OCI-LY7 (cell line): ENCODE data around the gene MPC2. TPM values are rescaled to one million over a fixed set of nuclear protein-coding genes. Genes with fewer than 3 reads are reported as not detected.

ENCODE experiments used
- BruUV-seq: library from RNA; stranded (reverse); fragments of 400-500 nt; replicated peaks from 2 replicates; lab custom pipeline; 2021; lab: Mats Ljungman, UMichigan
- CTCF ChIA-PET: fragments of 300-600 bp; sonication (Branson Sonifier 250); formaldehyde crosslinking; loops from one replicate; lab custom pipeline; 2022; ENCODE audit warnings: antibody characterized with exemption; ENCODE audit not compliant: unreplicated experiment; lab: Charles Lee
- POLR2A ChIA-PET: fragments of 300-600 bp; sonication (Branson Sonifier 250); formaldehyde crosslinking; loops from one replicate; lab custom pipeline; 2022; ENCODE audit warnings: antibody characterized with exemption; lab: Charles Lee
- DNase-seq: peaks from one replicate; pipeline ENCODE4 v3.0.0-alpha.2; 2015; ENCODE audit warnings: low spot score
- H2AFZ ChIP-seq: fragments of 200-600 bp; sonication (generic), shearing (Covaris generic); 2 replicates; pipeline ENCODE4 v1.6.1; 2014; ENCODE audit warnings: mild to moderate bottlenecking, antibody characterized with exemption, low read length, moderate library complexity
- H3K27ac ChIP-seq: fragments of 200-600 bp; sonication (generic); 2 replicates; pipeline ENCODE4 v1.5.1; 2014; ENCODE audit warnings: mixed run types, low read depth, mild to moderate bottlenecking, moderate library complexity, low read length, inconsistent platforms; ENCODE audit not compliant: poor library complexity, severe bottlenecking
- H3K36me3 ChIP-seq: fragments of 200-600 bp; sonication (generic); 2 replicates; pipeline ENCODE4 v1.6.1; 2014; ENCODE audit warnings: mild to moderate bottlenecking, antibody characterized with exemption, low read length, moderate library complexity, mixed read lengths; ENCODE audit not compliant: insufficient read depth
- H3K4me1 ChIP-seq: fragments of 200-600 bp; sonication (generic); 2 replicates; pipeline ENCODE4 v1.5.1; 2014; ENCODE audit warnings: mild to moderate bottlenecking, low read length; ENCODE audit not compliant: insufficient read depth, poor library complexity, severe bottlenecking
- H3K4me2 ChIP-seq: fragments of 200-600 bp; sonication (generic); 2 replicates; pipeline ENCODE4 v1.6.1; 2014; ENCODE audit warnings: mild to moderate bottlenecking, low read length
- H3K4me3 ChIP-seq: fragments of 200-600 bp; sonication (generic); 2 replicates; pipeline ENCODE4 v1.5.1; 2014; ENCODE audit warnings: mild to moderate bottlenecking, low read depth, low read length; ENCODE audit not compliant: poor library complexity, severe bottlenecking
- H3K79me2 ChIP-seq: fragments of 200-600 bp; sonication (generic); 2 replicates; pipeline ENCODE4 v1.6.1; 2016; ENCODE audit warnings: low read depth, mild to moderate bottlenecking, low read length, moderate library complexity, mixed read lengths; ENCODE audit not compliant: insufficient read depth
- H3K9me2 ChIP-seq: fragments of 200-600 bp; sonication (generic); 2 replicates; pipeline ENCODE4 v1.6.1; 2016; ENCODE audit warnings: mild to moderate bottlenecking, low read length, mixed read lengths; ENCODE audit not compliant: insufficient read depth
- H3K9me3 ChIP-seq: fragments of 200-600 bp; sonication (generic); 2 replicates; pipeline ENCODE4 v1.6.1; 2014; ENCODE audit warnings: mild to moderate bottlenecking, mixed run types, low read length, mixed read lengths
- H4K20me1 ChIP-seq: fragments of 200-600 bp; sonication (generic); 2 replicates; pipeline ENCODE4 v1.6.1; 2014; ENCODE audit warnings: mild to moderate bottlenecking, antibody characterized with exemption, low read length, moderate library complexity, mixed read lengths; ENCODE audit not compliant: insufficient read depth
- CTCF ChIP-seq: fragments of 200-600 bp; sonication (generic); conservative IDR thresholded peaks from 2 replicates; pipeline ENCODE4 v1.5.1; 2014; ENCODE audit warnings: mild to moderate bottlenecking, antibody characterized with exemption, low read length, moderate library complexity, mixed read lengths
- EZH2phosphoT487 ChIP-seq: fragments of 200-600 bp; sonication (generic); IDR thresholded peaks from 2 replicates; pipeline ENCODE4 v1.6.1; 2018; ENCODE audit warnings: low read depth, borderline replicate concordance, mild to moderate bottlenecking, mixed run types, antibody characterized with exemption, low read length, moderate library complexity, mixed read lengths
- intact Hi-C: fragments of 100-400 bp; cut with micrococcal nuclease; formaldehyde crosslinking; loops from one replicate; pipeline ENCODE4 v1.10.0; 2022; ENCODE audit not compliant: unreplicated experiment
- total RNA-seq, 2 experiments: library from RNA; depleted of rRNA in 1 of 2; stranded (reverse); fragments of >200 nt in 1 of 2; shearing (Covaris generic) in 1 of 2; gene quantifications; 2 replicates each; pipeline ENCODE4 v1.2.3, GENCODE V29; 2014 to 2022

The MPC2 gene
- total RNA-seq, 2 experiments from 2014 or later: 19.4 to 56.4 TPM

GRCh38 chr1:167966050-167966449, 29.2 kb upstream of the MPC2 start:
- H3K4me3 ChIP-seq: no peak overlapping the region
- H3K36me3 ChIP-seq: peaks cover 6% of the 10 kb centered on the region; the same call in 1 of the 2 replicates
- no TSS peak for BruUV-seq
- no peaks in the 10 kb centered on the region for H4K20me1 ChIP-seq
- H3K9me2 ChIP-seq: no peaks in the 10 kb centered on the region
- no peaks in the 10 kb centered on the region for H3K4me1 ChIP-seq
- H3K79me2 ChIP-seq: peaks cover 4% of the 10 kb centered on the region; the same call in 1 of the 2 replicates
- no peak overlapping the region for H3K4me2 ChIP-seq
- H3K9me3 ChIP-seq: no peaks in the 10 kb centered on the region
- H2AFZ ChIP-seq: no peak overlapping the region
- intact Hi-C loops: no loop called here
- no peak for DNase-seq
- H3K27ac ChIP-seq: no peak overlapping the region
- ChIA-PET POLR2A (interaction anchor here (0.6 to 1.1 kb wide), 2 partner anchors 40 to 364 kb away, joined by 3 read pairs; no protein-coding TSS in a partner anchor), CTCF (no interaction called here)
- TF ChIP-seq CTCF (no peak), EZH2phosphoT487 (no peak)

- H2AFZ ChIP-seq: no peak overlapping the region
- H3K9me3 ChIP-seq: no peaks in the 10 kb centered on the region
- no peaks in the 10 kb centered on the region for H3K4me1 ChIP-seq
- H3K4me3 ChIP-seq: no peak overlapping the region
- H3K79me2 ChIP-seq: peaks cover 8% of the 10 kb centered on the region; the same call in 1 of the 2 replicates
- H4K20me1 ChIP-seq: no peaks in the 10 kb centered on the region
- BruUV-seq: no TSS peak
- H3K9me2 ChIP-seq: no peaks in the 10 kb centered on the region
- no peak overlapping the region for H3K4me2 ChIP-seq
- intact Hi-C loops: no loop called here
- DNase-seq: no peak
- POLR2A ChIA-PET: no interaction called here
- H3K27ac ChIP-seq: no peak overlapping the region
- TF ChIP-seq CTCF: no peak
- no peak for TF ChIP-seq EZH2phosphoT487
- CTCF ChIA-PET: no interaction called here
- H3K36me3 ChIP-seq: peaks cover 6% of the 10 kb centered on the region; the same call in 1 of the 2 replicates
Observed at GRCh38 chr1:167964646-167965045, 27.8 kb upstream of the MPC2 start.

GRCh38 chr1:167957710-167958109, 20.8 kb upstream of the MPC2 start:
- no TSS peak for BruUV-seq
- intact Hi-C loops: no loop called here
- Histone ChIP-seq H3K4me3 (no peak overlapping the region), H3K4me1 (no peaks in the 10 kb centered on the region), H3K9me2 (no peaks in the 10 kb centered on the region), H2AFZ (no peak overlapping the region), H3K4me2 (no peak overlapping the region), H3K9me3 (no peaks in the 10 kb centered on the region), H3K79me2 (peaks cover 13% of the 10 kb centered on the region; the same call in 1 of the 2 replicates), H3K36me3 (peaks cover 28% of the 10 kb centered on the region), H3K27ac (no peak overlapping the region), H4K20me1 (no peaks in the 10 kb centered on the region)
- TF ChIP-seq CTCF (no peak), EZH2phosphoT487 (no peak)
- no peak for DNase-seq
- CTCF ChIA-PET: no interaction called here
- POLR2A ChIA-PET: no interaction called here
